CD4-positive, CD25-positive, alpha-beta regulatory T cell (primary cell): ENCODE measurements around the gene FAM120B. TPM values are rescaled to one million over a fixed set of nuclear protein-coding genes. Genes with fewer than 3 reads are reported as not detected.
A peak's percentile ranks its signal among the peaks of the same experiment; 100 is the strongest.
"Not testable (repeated sequence)": the region's sequence is repeated elsewhere in the genome, so short reads cannot be mapped to it uniquely, and the experiment has no call there.

Experiments
- ATAC-seq, 2 donors: fragments of 150-1000 bp; cut with Tn5 transposase; one replicate each; pipeline ENCODE4 v1.10.0; 2021; ENCODE audit warnings: low read depth in 2 of 2, moderate number of reproducible peaks in 2 of 2, moderate library complexity in 1 of 2
- DNase-seq, 3 donors: peaks; one replicate each; pipeline versions ENCODE4 v3.0.0 to v3.0.0-alpha.2; 2012 to 2022; ENCODE audit warnings: mixed read lengths in 1 of 3
- H3K27ac ChIP-seq: one replicate; pipeline ENCODE4 v1.7.0; 2013; ENCODE audit warnings: mild to moderate bottlenecking, low read length; ENCODE audit not compliant: insufficient read depth, poor library complexity, severe bottlenecking
- H3K27me3 ChIP-seq: one replicate; pipeline ENCODE4 v1.7.0; 2013; ENCODE audit warnings: low read length; ENCODE audit not compliant: control insufficient read depth, insufficient read depth
- H3K36me3 ChIP-seq: one replicate; pipeline ENCODE4 v1.7.0; 2013; ENCODE audit warnings: mild to moderate bottlenecking, low read length, moderate library complexity; ENCODE audit not compliant: control insufficient read depth, insufficient read depth
- H3K4me1 ChIP-seq: 2 replicates; pipeline ENCODE4 v1.7.0; 2013; ENCODE audit warnings: mild to moderate bottlenecking, low read length; ENCODE audit not compliant: insufficient read depth, control insufficient read depth, poor library complexity, severe bottlenecking
- H3K4me3 ChIP-seq: one replicate; pipeline ENCODE4 v1.7.0; 2013; ENCODE audit warnings: low read depth, mild to moderate bottlenecking, low read length, moderate library complexity
- H3K9me3 ChIP-seq, 2 experiments: 1 replicate in 1 of 2; 2 replicates in 1 of 2; pipeline ENCODE4 v1.7.0; 2013; ENCODE audit warnings: low read length in 2 of 2, mild to moderate bottlenecking in 1 of 2, moderate library complexity in 1 of 2; ENCODE audit not compliant: control insufficient read depth in 2 of 2
- H3K27ac Mint-ChIP-seq, 3 donors: one replicate each; pipeline ENCODE4 v1.8.0; 2020 to 2022; ENCODE audit warnings: mild to moderate bottlenecking in 3 of 3, mixed read lengths in 3 of 3, moderate library complexity in 2 of 3
- H3K27me3 Mint-ChIP-seq: one replicate; pipeline ENCODE4 v1.8.0; 2022; ENCODE audit warnings: mild to moderate bottlenecking, mixed read lengths
- H3K36me3 Mint-ChIP-seq: one replicate; pipeline ENCODE4 v1.8.0; 2020; ENCODE audit warnings: mixed read lengths
- H3K4me1 Mint-ChIP-seq, 4 donors: one replicate each; pipeline ENCODE4 v1.8.0; 2020 to 2022; ENCODE audit warnings: mixed read lengths in 4 of 4, mild to moderate bottlenecking in 1 of 4
- H3K4me3 Mint-ChIP-seq, 4 donors: one replicate each; pipeline ENCODE4 v1.8.0; 2020 to 2022; ENCODE audit warnings: mild to moderate bottlenecking in 4 of 4, mixed read lengths in 4 of 4, moderate library complexity in 3 of 4
- H3K9me3 Mint-ChIP-seq, 7 donors: one replicate each; pipeline ENCODE4 v1.8.0; 2020 to 2022; ENCODE audit warnings: mixed read lengths in 7 of 7, mild to moderate bottlenecking in 3 of 7, moderate library complexity in 2 of 7
- polyA plus RNA-seq, 4 donors: library from polyadenylated mRNA; unstranded; fragments of 300-500 nt; fragmentation: Illumina TruSeq; gene quantifications; one replicate each; pipeline ENCODE4 v1.2.3, GENCODE V29; 2021
- total RNA-seq: library from RNA; stranded (reverse); gene quantifications from one replicate; pipeline ENCODE4 v1.2.3, GENCODE V29; 2022

Gene FAM120B
- total and polyA plus RNA-seq, 5 donors from 2014 or later: 28.0 to 35.0 (median 31.1) TPM

DNA sequence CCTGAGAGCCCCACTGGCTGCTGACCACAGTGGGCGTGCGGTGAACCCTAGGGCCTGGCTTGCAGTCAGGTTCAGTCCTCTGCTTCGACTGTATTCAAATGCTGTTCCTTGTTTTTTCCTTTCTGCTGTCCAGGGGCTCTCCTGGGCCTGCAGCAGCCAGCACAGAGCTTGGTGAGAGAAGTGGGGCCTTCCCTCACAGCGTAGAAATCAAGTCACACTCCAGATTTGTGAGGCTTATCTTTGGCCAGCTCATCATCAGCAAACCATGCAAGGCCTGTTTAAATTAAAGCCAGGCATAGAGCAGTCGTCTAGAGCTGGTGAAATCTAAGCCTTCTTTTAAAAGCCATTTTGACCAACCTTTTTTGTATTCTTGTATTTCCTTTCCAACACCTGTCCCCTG is 8.4 kb downstream of the FAM120B start:
- H3K27ac Mint-ChIP-seq: peak overlapping the region in 1 of 3 donors; percentile 56
- H3K36me3 ChIP-seq: peaks cover 36% of the 10 kb centered on the region
- H3K27me3 ChIP-seq: no peaks in the 10 kb centered on the region
- peaks cover 12% of the 10 kb centered on the region for H3K4me1 ChIP-seq
- peaks cover 43% of the 10 kb centered on the region for H3K36me3 Mint-ChIP-seq
- H3K27me3 Mint-ChIP-seq: no peaks in the 10 kb centered on the region
- DNase-seq (no peak), ATAC-seq (no peak)
- no peaks in the 10 kb centered on the region for H3K9me3 ChIP-seq
- H3K9me3 Mint-ChIP-seq: no peaks in the 10 kb centered on the region
- peaks cover 24 to 70% (median 61%) of the 10 kb centered on the region in 4 donors for H3K4me1 Mint-ChIP-seq
- H3K27ac ChIP-seq: no peak overlapping the region
- H3K4me3 Mint-ChIP-seq: no peak overlapping the region
- no peak overlapping the region for H3K4me3 ChIP-seq

DNA sequence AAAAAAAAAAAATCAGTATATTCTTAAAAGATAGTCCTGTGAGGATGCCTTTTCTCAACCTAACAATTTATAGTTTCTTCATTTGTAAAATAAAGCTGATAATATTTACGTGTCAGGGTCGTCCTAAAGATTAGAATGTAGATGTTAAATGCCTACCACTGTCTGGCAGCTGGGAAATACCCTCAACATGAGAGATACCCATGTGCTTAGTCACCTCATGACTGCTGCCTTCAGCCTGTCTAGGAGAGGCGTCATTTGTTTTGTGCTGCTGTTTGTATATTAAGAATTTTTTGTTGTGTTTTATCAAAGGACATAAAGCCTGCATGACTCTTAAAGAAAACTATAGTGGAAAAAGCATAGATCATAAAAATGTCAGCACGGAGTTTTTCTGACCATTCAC is 9.5 kb downstream of the FAM120B start:
- peaks cover 24 to 69% (median 60%) of the 10 kb centered on the region in 4 donors for H3K4me1 Mint-ChIP-seq
- peak in 1 of 2 donors; percentile 44 for ATAC-seq

DNA sequence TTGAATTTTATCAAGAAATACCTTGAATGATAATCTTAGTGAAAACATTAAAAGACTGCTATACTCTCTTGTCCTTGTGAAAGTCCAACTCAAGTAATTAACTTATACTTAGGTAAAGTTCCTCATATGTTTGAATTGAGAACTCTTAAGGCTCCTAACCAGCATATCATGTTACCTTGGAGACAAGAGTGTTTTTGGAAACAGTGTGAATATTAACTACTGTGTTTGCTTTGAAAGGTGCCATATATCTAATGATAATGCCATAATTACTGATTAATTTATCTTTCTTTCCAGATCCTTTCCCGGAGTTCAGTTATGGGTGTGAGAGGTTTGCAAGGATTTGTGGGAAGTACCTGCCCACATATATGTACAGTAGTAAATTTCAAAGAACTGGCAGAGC is 10.5 kb downstream of the FAM120B start:
- Mint-ChIP-seq H3K9me3 (no peaks in the 10 kb centered on the region), H3K36me3 (peaks cover 47% of the 10 kb centered on the region), H3K4me3 (no peak overlapping the region), H3K27ac (peak overlapping the region in 2 of 3 donors; percentile 4 to 20), H3K27me3 (no peaks in the 10 kb centered on the region), H3K4me1 (peaks cover 17 to 67% (median 53%) of the 10 kb centered on the region in 4 donors)
- Histone ChIP-seq H3K4me1 (peaks cover 4% of the 10 kb centered on the region), H3K36me3 (peaks cover 42% of the 10 kb centered on the region), H3K27me3 (no peaks in the 10 kb centered on the region), H3K9me3 (no peaks in the 10 kb centered on the region), H3K27ac (no peak overlapping the region), H3K4me3 (no peak overlapping the region)
- no peak for ATAC-seq
- no peak for DNase-seq

More for the DNA sequence above, 9.5 kb downstream of the FAM120B start:
- H3K36me3 Mint-ChIP-seq: peaks cover 49% of the 10 kb centered on the region
- Histone ChIP-seq H3K36me3 (peaks cover 40% of the 10 kb centered on the region), H3K4me3 (no peak overlapping the region), H3K27ac (no peak overlapping the region), H3K9me3 (no peaks in the 10 kb centered on the region), H3K4me1 (peaks cover 4% of the 10 kb centered on the region), H3K27me3 (no peaks in the 10 kb centered on the region)
- H3K27me3 Mint-ChIP-seq: no peaks in the 10 kb centered on the region
- DNase-seq: no peak
- H3K4me3 Mint-ChIP-seq: no peak overlapping the region
- peak overlapping the region in 1 of 3 donors; percentile 4 for H3K27ac Mint-ChIP-seq
- no peaks in the 10 kb centered on the region for H3K9me3 Mint-ChIP-seq

DNA sequence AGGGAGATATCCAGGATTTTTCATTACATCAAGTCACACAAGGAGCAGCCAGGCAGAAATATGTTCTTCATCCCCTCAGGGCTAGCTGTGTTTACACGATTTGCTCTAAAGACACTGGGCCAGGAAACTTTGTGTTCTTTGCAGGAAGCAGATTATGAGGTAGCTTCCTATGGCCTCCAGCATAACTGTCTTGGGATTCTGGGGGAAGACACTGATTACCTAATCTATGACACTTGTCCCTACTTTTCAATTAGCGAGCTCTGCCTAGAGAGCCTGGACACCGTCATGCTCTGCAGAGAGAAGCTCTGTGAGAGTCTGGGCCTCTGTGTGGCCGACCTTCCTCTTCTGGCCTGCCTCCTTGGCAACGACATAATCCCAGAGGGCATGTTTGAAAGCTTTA is 11.2 kb downstream of the FAM120B start:
- DNase-seq: no peak
- H3K4me1 ChIP-seq: peaks cover 4% of the 10 kb centered on the region
- no peaks in the 10 kb centered on the region for H3K27me3 ChIP-seq
- no peak overlapping the region for H3K27ac ChIP-seq
- peaks cover 50% of the 10 kb centered on the region for H3K36me3 Mint-ChIP-seq
- peaks cover 44% of the 10 kb centered on the region for H3K36me3 ChIP-seq
- ATAC-seq: no peak
- H3K9me3 Mint-ChIP-seq: no peaks in the 10 kb centered on the region
- H3K27me3 Mint-ChIP-seq: no peaks in the 10 kb centered on the region
- no peak overlapping the region for H3K4me3 ChIP-seq
- H3K27ac Mint-ChIP-seq: no peak overlapping the region
- H3K9me3 ChIP-seq: no peaks in the 10 kb centered on the region
- H3K4me3 Mint-ChIP-seq: no peak overlapping the region
- H3K4me1 Mint-ChIP-seq: peaks cover 17 to 70% (median 53%) of the 10 kb centered on the region in 4 donors

GRCh38 chr6:170329321-170329720 is 22.8 kb downstream of the FAM120B start:
- H3K4me3 ChIP-seq: no peak overlapping the region
- H3K36me3 Mint-ChIP-seq: peaks cover 65% of the 10 kb centered on the region
- peak in 1 of 3 donors; percentile 50 for DNase-seq
- H3K4me3 Mint-ChIP-seq: no peak overlapping the region
- ATAC-seq: no peak
- H3K9me3 Mint-ChIP-seq: no peaks in the 10 kb centered on the region
- peak overlapping the region in 1 of 3 donors; percentile 18 for H3K27ac Mint-ChIP-seq
- no peak overlapping the region for H3K27ac ChIP-seq
- H3K4me1 Mint-ChIP-seq: peaks cover 4 to 32% (median 8%) of the 10 kb centered on the region in 4 donors
- peaks cover 88% of the 10 kb centered on the region for H3K36me3 ChIP-seq
- H3K27me3 ChIP-seq: no peaks in the 10 kb centered on the region
- no peaks in the 10 kb centered on the region for H3K27me3 Mint-ChIP-seq
- no peaks in the 10 kb centered on the region for H3K9me3 ChIP-seq
- no peaks in the 10 kb centered on the region for H3K4me1 ChIP-seq

DNA sequence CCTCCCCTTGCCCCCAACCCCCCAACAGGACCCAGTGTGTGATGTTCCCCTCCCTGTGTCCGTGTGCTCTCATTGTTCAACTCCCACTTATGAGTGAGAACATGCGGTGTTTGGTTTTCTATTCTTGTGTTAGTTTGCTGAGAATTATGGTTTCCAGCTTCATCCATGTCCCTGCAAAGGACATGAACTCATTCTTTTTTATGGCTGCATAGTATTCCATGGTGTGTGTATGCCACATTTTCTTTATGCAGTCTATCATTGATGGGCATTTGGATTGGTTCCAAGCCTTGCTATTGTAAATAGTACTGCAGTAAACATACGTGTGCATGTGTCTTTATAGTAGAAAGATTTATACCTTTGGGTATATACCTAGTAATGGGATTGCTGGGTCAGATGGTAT is 28.6 kb downstream of the FAM120B start:
- not testable (repeated sequence) for H3K27ac Mint-ChIP-seq

GRCh38 chr6:170344631-170345576 is 38.3 kb downstream of the FAM120B start:
- peaks cover 55% of the 10 kb centered on the region for H3K36me3 Mint-ChIP-seq
- H3K4me3 ChIP-seq: no peak overlapping the region
- peaks cover 12 to 29% (median 21%) of the 10 kb centered on the region in 4 donors for H3K4me1 Mint-ChIP-seq
- no peaks in the 10 kb centered on the region for H3K27me3 ChIP-seq
- H3K4me3 Mint-ChIP-seq: no peak overlapping the region
- DNase-seq (peak in 1 of 3 donors; percentile 45), ATAC-seq (no peak)
- no peaks in the 10 kb centered on the region for H3K9me3 ChIP-seq
- H3K36me3 ChIP-seq: peaks cover 40% of the 10 kb centered on the region
- H3K9me3 Mint-ChIP-seq: peaks cover 0 to 4% (median 0%) of the 10 kb centered on the region in 7 donors
- no peak overlapping the region for H3K27ac ChIP-seq
- no peaks in the 10 kb centered on the region for H3K27me3 Mint-ChIP-seq
- peaks cover 3% of the 10 kb centered on the region for H3K4me1 ChIP-seq
- peak overlapping the region in 2 of 3 donors; percentile 77 to 96 for H3K27ac Mint-ChIP-seq

More for the DNA sequence above, 28.6 kb downstream of the FAM120B start:
- not testable (repeated sequence) for H3K9me3 ChIP-seq, DNase-seq, H3K9me3 Mint-ChIP-seq, H3K27me3 Mint-ChIP-seq, H3K27me3 ChIP-seq, H3K27ac ChIP-seq, H3K4me1 ChIP-seq, H3K4me3 ChIP-seq, H3K4me3 Mint-ChIP-seq, ATAC-seq
- H3K4me1 Mint-ChIP-seq: peaks cover 15 to 46% (median 33%) of the 10 kb centered on the region in 4 donors
- H3K36me3 Mint-ChIP-seq: peaks cover 57% of the 10 kb centered on the region
- peaks cover 49% of the 10 kb centered on the region for H3K36me3 ChIP-seq
